ENCODE results near the gene TMEM271. TPM values are rescaled to one million over a fixed set of nuclear protein-coding genes. Genes with fewer than 3 reads are reported as not detected.

Gene TMEM271
- total RNA-seq, 4 donors from 2014 or later, result not detected

DNA sequence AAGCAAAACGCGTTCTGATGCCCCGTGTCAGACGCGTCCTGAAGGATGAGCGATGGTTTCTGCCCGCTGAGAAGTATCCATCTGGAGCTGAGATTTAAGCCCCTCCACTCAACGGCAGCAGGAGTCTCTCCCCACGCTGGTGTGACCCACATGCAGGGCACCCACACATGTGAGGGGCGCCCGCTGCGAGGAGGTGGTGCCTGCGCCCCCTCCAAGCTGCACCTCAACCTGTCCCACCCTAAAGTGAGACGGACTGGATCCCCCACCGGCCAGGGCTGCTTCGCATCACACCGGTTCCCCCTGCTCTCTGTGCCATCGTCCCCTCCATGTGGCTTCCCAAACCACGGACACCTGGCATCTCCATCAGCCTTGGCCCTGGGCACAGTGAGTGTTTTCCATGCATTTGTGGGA lies 44.8 kb upstream of the TMEM271 start:
- intact Hi-C loops (cut with DNase I; ENCODE audit: low total_unique reads), result no loop called here
- Histone ChIP-seq H3K4me3 (no peak overlapping the region), H3K4me1 (no peaks in the 10 kb centered on the region), H3K9me3 (no peaks in the 10 kb centered on the region), H3K36me3 (no peaks in the 10 kb centered on the region), H3K27ac (no peak overlapping the region), H3K27me3 (no peaks in the 10 kb centered on the region)
- in situ Hi-C loops (cut with MboI; ENCODE audit: low pct_ligation_motif_present in 1 of 4, low pct_unique_long_range_greater_than_20kb in 1 of 4, low sequenced_read_pairs in 3 of 4), result no loop called here
- DNase-seq, result no peak
- 89% methylated on average over 19 of the region's 19 CpGs; no CpG with 5 or more reads in 1 of the 2 donors for whole genome bisulfite sequencing, 2 donors (ENCODE audit: low coverage in 1 of 2)
- TF ChIP-seq POLR2A (IDR thresholded peaks at IDR 0.05), result no peak
- TF ChIP-seq POLR2AphosphoS5 (IDR thresholded peaks at IDR 0.05), result no peak
- no peak for TF ChIP-seq CTCF (IDR thresholded peaks at IDR 0.05)

- Histone ChIP-seq H3K4me3 (no peak overlapping the region), H3K27ac (no peak overlapping the region), H3K4me1 (no peaks in the 10 kb centered on the region), H3K36me3 (no peaks in the 10 kb centered on the region), H3K27me3 (no peaks in the 10 kb centered on the region), H3K9me3 (no peaks in the 10 kb centered on the region)
- DNase-seq, result no peak
- TF ChIP-seq CTCF (IDR thresholded peaks at IDR 0.05), result no peak
- TF ChIP-seq POLR2AphosphoS5 (IDR thresholded peaks at IDR 0.05), result no peak
- TF ChIP-seq EP300 (IDR thresholded peaks at IDR 0.05; ENCODE audit: low read depth), result no peak
- no peak for TF ChIP-seq POLR2A (IDR thresholded peaks at IDR 0.05)
- intact Hi-C loops (cut with DNase I; ENCODE audit: low total_unique reads) (no loop called here), in situ Hi-C loops (cut with MboI; ENCODE audit: low pct_ligation_motif_present in 1 of 4, low pct_unique_long_range_greater_than_20kb in 1 of 4, low sequenced_read_pairs in 3 of 4) (no loop called here)
- WGBS, 2 donors (ENCODE audit: low coverage in 1 of 2), result 77 to 80% methylated on average over 1 to 11 of the region's 11 CpGs
Observed at GRCh38 chr4:620201-620600, 44.1 kb upstream of the TMEM271 start.

GRCh38 chr4:617644-618641 lies 41.8 kb upstream of the TMEM271 start:
- no peaks in the 10 kb centered on the region for H3K27me3 ChIP-seq
- in situ Hi-C loops (cut with MboI; ENCODE audit: low pct_ligation_motif_present in 1 of 4, low pct_unique_long_range_greater_than_20kb in 1 of 4, low sequenced_read_pairs in 3 of 4) (no loop called here), intact Hi-C loops (cut with DNase I; ENCODE audit: low total_unique reads) (no loop called here)
- no peaks in the 10 kb centered on the region for H3K4me1 ChIP-seq
- DNase-seq, result no peak
- H3K4me3 ChIP-seq, result no peak overlapping the region
- H3K36me3 ChIP-seq, result no peaks in the 10 kb centered on the region
- TF ChIP-seq CTCF (IDR thresholded peaks at IDR 0.05) (no peak), POLR2A (IDR thresholded peaks at IDR 0.05) (no peak), EP300 (IDR thresholded peaks at IDR 0.05; ENCODE audit: low read depth) (no peak), POLR2AphosphoS5 (IDR thresholded peaks at IDR 0.05) (no peak)
- H3K27ac ChIP-seq, result no peak overlapping the region
- 55% methylated on average over 2 to 18 of the region's 18 CpGs for whole genome bisulfite sequencing, 2 donors (ENCODE audit: low coverage in 1 of 2)
- no peaks in the 10 kb centered on the region for H3K9me3 ChIP-seq

DNA sequence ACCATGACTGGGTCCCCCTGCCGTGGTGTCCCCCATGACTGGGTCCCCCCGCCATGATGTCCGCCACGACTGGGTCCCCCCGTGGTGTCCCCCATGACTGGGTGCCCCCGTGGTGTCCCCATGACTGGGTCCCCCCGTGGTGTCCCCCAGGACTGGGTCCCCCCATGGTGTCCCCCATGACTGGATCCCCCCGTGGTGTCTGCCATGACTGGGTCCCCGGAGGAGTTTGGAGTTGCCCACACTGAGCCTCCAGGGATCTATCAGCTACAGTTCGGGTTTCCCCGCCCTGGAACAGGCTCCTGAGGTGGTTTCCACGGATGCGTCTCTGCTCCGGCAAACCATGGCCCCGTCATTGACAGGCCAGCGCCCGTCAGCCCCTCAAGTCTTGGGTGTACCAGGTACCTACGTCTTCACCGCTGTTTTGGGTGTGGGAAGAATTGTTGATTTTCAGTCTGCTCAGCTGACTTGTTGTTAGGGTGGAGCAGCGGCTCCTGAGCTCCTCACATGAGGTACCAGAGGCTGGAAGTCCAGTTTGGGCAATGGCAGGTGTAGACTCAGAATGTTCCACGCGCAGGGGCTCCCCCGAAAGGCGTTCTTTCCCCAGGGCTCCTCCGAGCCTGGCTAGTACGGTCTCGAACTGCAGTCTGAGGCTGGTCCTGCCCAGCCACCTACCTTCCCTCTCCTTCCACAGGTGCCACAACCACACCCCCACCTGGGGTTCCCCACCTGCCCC lies 41.0 kb upstream of the TMEM271 start:
- Histone ChIP-seq H3K27me3 (peaks cover 4% of the 10 kb centered on the region), H3K9me3 (no peaks in the 10 kb centered on the region), H3K4me1 (no peaks in the 10 kb centered on the region), H3K27ac (no peak overlapping the region), H3K4me3 (no peak overlapping the region), H3K36me3 (no peaks in the 10 kb centered on the region)
- TF ChIP-seq CTCF (IDR thresholded peaks at IDR 0.05), result no peak
- TF ChIP-seq POLR2AphosphoS5 (IDR thresholded peaks at IDR 0.05), result no peak
- TF ChIP-seq EP300 (IDR thresholded peaks at IDR 0.05; ENCODE audit: low read depth), result no peak
- TF ChIP-seq POLR2A (IDR thresholded peaks at IDR 0.05), result no peak
- intact Hi-C loops (cut with DNase I; ENCODE audit: low total_unique reads) (no loop called here), in situ Hi-C loops (cut with MboI; ENCODE audit: low pct_ligation_motif_present in 1 of 4, low pct_unique_long_range_greater_than_20kb in 1 of 4, low sequenced_read_pairs in 3 of 4) (no loop called here)
- DNase-seq, result no peak
- 95% methylated on average over 27 of the region's 27 CpGs; no CpG with 5 or more reads in 1 of the 2 donors for WGBS, 2 donors (ENCODE audit: low coverage in 1 of 2)

Measured in transverse colon (tissue), 4 donors.